ENCODE results near the gene CTSZ. TPM values are rescaled to one million over a fixed set of nuclear protein-coding genes. Genes with fewer than 3 reads are reported as not detected.

The CTSZ gene
- total RNA-seq, 2 donors from 2014 or later: 242 to 436 TPM

DNA sequence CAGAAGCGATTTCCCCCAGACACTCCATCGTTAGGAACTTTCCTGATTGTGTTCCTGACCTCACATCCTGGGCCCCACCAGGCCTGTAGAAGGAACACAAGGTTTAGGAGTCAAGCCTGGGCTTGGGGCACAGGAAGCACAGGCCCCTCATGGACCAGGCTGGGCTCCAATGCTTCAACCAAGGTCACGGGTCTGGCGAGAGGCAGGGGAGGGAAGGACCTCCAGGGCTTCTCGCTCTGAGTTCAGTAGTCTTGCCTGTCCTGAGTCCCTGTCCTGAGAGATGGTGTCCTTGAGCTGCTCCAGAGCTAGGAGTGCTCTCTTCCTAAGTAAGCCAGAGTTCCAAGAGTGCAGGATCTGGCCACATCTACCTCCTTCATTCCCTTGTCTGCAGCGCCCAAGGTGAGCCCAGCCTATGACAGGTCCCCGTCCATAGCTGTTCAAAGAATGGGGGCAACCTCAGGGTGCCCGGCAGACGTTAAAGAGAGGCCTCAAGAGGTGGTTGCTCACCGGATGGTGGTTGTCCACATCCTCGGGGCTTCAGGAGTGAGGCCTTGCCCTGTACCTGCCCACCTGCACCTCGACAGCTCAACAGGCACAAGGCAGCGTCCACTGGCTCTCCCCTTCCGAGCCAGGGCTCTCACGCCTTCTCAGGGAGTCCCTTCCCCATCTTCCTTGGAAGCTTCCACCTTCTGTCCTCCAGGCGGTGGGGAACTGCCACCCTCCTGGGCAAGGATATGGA, 10.6 kb upstream of the CTSZ start:
- peaks cover 0 to 16% of the 10 kb centered on the region in 2 donors for H3K4me1 ChIP-seq (ENCODE audit: control insufficient read depth in 1 of 2, low read depth in 2 of 2)
- no peak for TF ChIP-seq CTCF (IDR thresholded peaks at IDR 0.05)
- H3K27ac ChIP-seq: no peak overlapping the region
- peaks cover under 1% of the 10 kb centered on the region for H3K36me3 ChIP-seq
- H3K9me3 ChIP-seq: no peaks in the 10 kb centered on the region
- ATAC-seq (ENCODE audit: insufficient number of reproducible peaks, low FRiP score, low read depth) (no peak), DNase-seq (ENCODE audit: low spot score) (no peak)
- H3K27me3 ChIP-seq (replicated peaks; ENCODE audit: insufficient read depth): no peaks in the 10 kb centered on the region
- no peak overlapping the region for H3K4me3 ChIP-seq

GRCh38 chr20:59016795-59017492, 9.9 kb upstream of the CTSZ start:
- Histone ChIP-seq H3K36me3 (no peaks in the 10 kb centered on the region), H3K9me3 (no peaks in the 10 kb centered on the region), H3K27me3 (replicated peaks; ENCODE audit: insufficient read depth) (no peaks in the 10 kb centered on the region), H3K4me1 (ENCODE audit: control insufficient read depth in 1 of 2, low read depth in 2 of 2) (peaks cover 0 to 18% of the 10 kb centered on the region in 2 donors), H3K4me3 (no peak overlapping the region), H3K27ac (no peak overlapping the region)
- TF ChIP-seq CTCF (IDR thresholded peaks at IDR 0.05): no peak
- no peak for ATAC-seq (ENCODE audit: insufficient number of reproducible peaks, low FRiP score, low read depth)
- no peak for DNase-seq (ENCODE audit: low spot score)

GRCh38 chr20:59015812-59016711, 9.0 kb upstream of the CTSZ start:
- DNase-seq (ENCODE audit: low spot score) (no peak), ATAC-seq (ENCODE audit: insufficient number of reproducible peaks, low FRiP score, low read depth) (no peak)
- no peak overlapping the region for H3K27ac ChIP-seq
- no peaks in the 10 kb centered on the region for H3K27me3 ChIP-seq (replicated peaks; ENCODE audit: insufficient read depth)
- H3K4me1 ChIP-seq (ENCODE audit: control insufficient read depth in 1 of 2, low read depth in 2 of 2): peaks cover 3 to 27% of the 10 kb centered on the region in 2 donors
- H3K9me3 ChIP-seq: no peaks in the 10 kb centered on the region
- TF ChIP-seq CTCF (IDR thresholded peaks at IDR 0.05): no peak
- H3K4me3 ChIP-seq: no peak overlapping the region
- no peaks in the 10 kb centered on the region for H3K36me3 ChIP-seq

- Histone ChIP-seq H3K9me3 (no peaks in the 10 kb centered on the region), H3K4me3 (no peak overlapping the region), H3K4me1 (ENCODE audit: control insufficient read depth in 1 of 2, low read depth in 2 of 2) (peaks cover 10 to 33% of the 10 kb centered on the region in 2 donors), H3K27me3 (replicated peaks; ENCODE audit: insufficient read depth) (no peaks in the 10 kb centered on the region), H3K27ac (no peak overlapping the region), H3K36me3 (no peaks in the 10 kb centered on the region)
- no peak for ATAC-seq (ENCODE audit: insufficient number of reproducible peaks, low FRiP score, low read depth)
- TF ChIP-seq CTCF (IDR thresholded peaks at IDR 0.05): no peak
- no peak for DNase-seq (ENCODE audit: low spot score)
Observed at GRCh38 chr20:59015411-59015810, 8.4 kb upstream of the CTSZ start.

All from thoracic aorta (tissue), 2 donors.